Motor neuron (in vitro differentiated cells): ENCODE measurements around the gene ABO. TPM values are rescaled to one million over a fixed set of nuclear protein-coding genes. Genes with fewer than 3 reads are reported as not detected.

Experiments used
- ATAC-seq, 8 experiments: fragments of 200-7000 bp; cut with Tn5 transposase; replicated peaks in 6 of 8; 2 replicates each; pipeline ENCODE4 v1.8.0; 2021; ENCODE audit warnings: mild to moderate bottlenecking in 8 of 8, moderate library complexity in 8 of 8
- H3K27ac ChIP-seq, 2 donors: fragments of 250-450 bp; sonication (Bioruptor Pico); 2 replicates each; pipeline ENCODE4 v1.9.0; 2021; ENCODE audit warnings: antibody characterized with exemption in 2 of 2, mild to moderate bottlenecking in 2 of 2, moderate library complexity in 1 of 2
- H3K4me1 ChIP-seq, 2 donors: fragments of 250-450 bp; sonication (Bioruptor Pico); replicated peaks in 1 of 2; 2 replicates each; pipeline ENCODE4 v1.6.1; 2021; ENCODE audit warnings: antibody characterized with exemption in 2 of 2, mild to moderate bottlenecking in 2 of 2, moderate library complexity in 1 of 2
- H3K4me3 ChIP-seq, 5 donors: fragments of 250-450 bp; sonication (Bioruptor Pico); 2 replicates each; pipeline ENCODE4 v1.9.0; 2021; ENCODE audit warnings: antibody characterized with exemption in 5 of 5, mild to moderate bottlenecking in 5 of 5, moderate library complexity in 4 of 5
- WGBS, 10 experiments: fragments of 450-650 bp; shearing (Covaris generic); methylation state at CpG; one replicate each; pipeline ENCODE4 v1.0.0; 2022; 5-methylcytosine and 5-hydroxymethylcytosine counted together
- in situ Hi-C, 9 experiments: fragments of 400-800 bp; cut with MboI; loops; one replicate each; pipeline ENCODE4 v1.15.0; 2021; ENCODE audit warnings: low sequenced_read_pairs in 9 of 9, low pct_unique_long_range_greater_than_20kb in 2 of 9; ENCODE audit not compliant: unreplicated experiment in 9 of 9
- total RNA-seq, 8 experiments: library from RNA; unstranded; fragments of 300-600 nt; gene quantifications; 2 replicates each; pipeline versions ENCODE4 v1.2.3 to v1.2.4, GENCODE V29; 2022

ABO gene
- total RNA-seq, 8 experiments from 2014 or later = under 0.01 to 0.38 (median 0.12) TPM; not detected in 2

DNA sequence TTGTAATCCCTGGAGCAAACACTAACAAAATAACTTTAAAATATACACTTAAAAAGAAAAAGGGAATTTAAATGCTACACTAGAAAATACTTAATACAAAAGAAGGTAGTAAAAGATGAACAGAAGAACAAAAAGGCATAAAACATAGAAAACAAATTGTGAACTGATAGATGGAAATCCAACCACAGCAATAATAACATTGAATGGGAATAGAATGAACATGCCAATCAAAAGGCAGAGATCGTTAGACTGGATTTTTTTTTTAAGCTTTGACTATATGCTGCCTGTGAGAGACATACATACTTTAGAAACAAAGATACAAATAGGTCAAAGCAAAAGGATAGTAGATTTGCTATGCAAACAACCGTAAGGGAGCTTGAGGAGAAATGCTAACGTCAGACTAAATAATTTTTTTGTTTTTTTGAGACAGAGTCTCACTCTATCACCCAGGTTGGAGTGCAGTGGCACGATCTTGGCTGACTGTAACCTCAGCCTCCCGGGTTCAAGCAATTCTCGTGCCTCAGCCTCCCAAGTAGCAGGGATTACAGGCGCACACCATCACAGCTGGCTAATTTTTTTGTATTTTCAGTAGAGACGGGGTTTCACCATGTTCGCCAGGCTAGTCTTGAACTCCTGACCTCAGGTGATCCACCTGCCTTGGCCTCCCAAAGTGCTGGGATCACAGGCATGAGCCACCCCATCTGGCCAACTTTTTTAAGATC, 6.5 kb downstream of the ABO start:
- in situ Hi-C loops = no loop called here
- ATAC-seq = no peak
- Histone ChIP-seq H3K4me3 (no peak overlapping the region), H3K27ac (no peak overlapping the region), H3K4me1 (no peaks in the 10 kb centered on the region)
- 0 to 100% (median 77%) methylated on average over 1 to 9 of the region's 9 CpGs for WGBS, 10 experiments

- Histone ChIP-seq H3K4me1 (no peaks in the 10 kb centered on the region), H3K27ac (no peak overlapping the region), H3K4me3 (no peak overlapping the region)
- ATAC-seq = no peak
- 47 to 100% (median 88%) methylated on average over 3 to 8 of the region's 8 CpGs for WGBS, 10 experiments
- in situ Hi-C loops = no loop called here
Observed at GRCh38 chr9:133264235-133264764, 10.7 kb downstream of the ABO start.

DNA sequence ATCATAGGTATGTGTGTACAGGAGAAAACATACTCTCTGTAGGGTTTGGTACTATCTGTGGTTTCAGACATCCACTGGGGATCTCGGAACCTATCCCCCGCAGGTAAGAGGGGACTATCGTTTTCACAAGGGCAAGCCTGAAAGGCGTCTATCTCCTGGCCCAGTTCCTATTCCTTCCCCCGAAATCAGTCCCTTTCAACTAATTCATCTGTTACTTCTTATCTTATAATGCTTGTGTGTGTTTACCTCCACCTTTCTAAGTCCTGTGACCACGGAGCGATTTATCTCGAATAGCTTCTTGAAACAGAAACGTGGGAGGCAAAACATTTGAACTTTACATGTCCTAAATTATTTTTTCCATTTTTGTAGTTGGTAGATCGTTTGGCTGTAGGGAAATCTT, 11.4 kb downstream of the ABO start:
- in situ Hi-C loops = no loop called here
- Histone ChIP-seq H3K4me3 (no peak overlapping the region), H3K4me1 (no peaks in the 10 kb centered on the region), H3K27ac (no peak overlapping the region)
- 41 to 98% (median 84%) methylated on average over 1 to 9 of the region's 10 CpGs for WGBS, 10 experiments
- no peak for ATAC-seq

DNA sequence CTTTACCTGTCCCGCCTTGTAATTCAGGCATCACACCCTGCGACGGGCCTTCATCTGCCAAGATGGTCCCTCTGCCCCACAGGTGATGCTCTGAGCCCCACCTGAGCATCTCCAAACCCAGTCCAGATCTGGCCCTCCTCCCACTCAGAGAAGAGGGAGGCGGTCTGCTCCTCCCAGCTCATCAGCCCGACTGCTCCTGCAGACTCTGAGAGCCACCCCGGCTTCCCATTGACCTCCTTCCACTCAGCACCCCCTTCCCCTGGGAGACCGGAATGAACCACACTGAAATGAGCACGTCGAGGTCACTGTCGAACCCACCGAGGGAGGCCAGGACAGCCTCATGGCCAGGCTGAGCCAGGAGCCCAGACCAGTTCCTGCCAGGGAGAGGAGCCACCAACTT, 12.8 kb downstream of the ABO start:
- in situ Hi-C loops = no loop called here
- H3K27ac ChIP-seq = no peak overlapping the region
- no peak for ATAC-seq
- no peaks in the 10 kb centered on the region for H3K4me1 ChIP-seq
- 0 to 100% (median 73%) methylated on average over 1 to 6 of the region's 11 CpGs; no CpG with 5 or more reads in 3 of the 10 experiments for WGBS, 10 experiments
- no peak overlapping the region for H3K4me3 ChIP-seq

- Histone ChIP-seq H3K27ac (no peak overlapping the region), H3K4me3 (no peak overlapping the region), H3K4me1 (no peaks in the 10 kb centered on the region)
- in situ Hi-C loops = no loop called here
- ATAC-seq = no peak
- 100% methylated on average over 1 to 2 of the region's 5 CpGs; no CpG with 5 or more reads in 8 of the 10 experiments for whole genome bisulfite sequencing, 10 experiments
Observed at GRCh38 chr9:133261753-133262120, 13.3 kb downstream of the ABO start.

GRCh38 chr9:133261103-133261752, 13.8 kb downstream of the ABO start:
- no peak for ATAC-seq
- Histone ChIP-seq H3K4me1 (no peaks in the 10 kb centered on the region), H3K27ac (no peak overlapping the region), H3K4me3 (no peak overlapping the region)
- WGBS, 10 experiments = 60% methylated on average over 1 of the region's 18 CpGs; no CpG with 5 or more reads in 9 of the 10 experiments
- in situ Hi-C loops = no loop called here

DNA sequence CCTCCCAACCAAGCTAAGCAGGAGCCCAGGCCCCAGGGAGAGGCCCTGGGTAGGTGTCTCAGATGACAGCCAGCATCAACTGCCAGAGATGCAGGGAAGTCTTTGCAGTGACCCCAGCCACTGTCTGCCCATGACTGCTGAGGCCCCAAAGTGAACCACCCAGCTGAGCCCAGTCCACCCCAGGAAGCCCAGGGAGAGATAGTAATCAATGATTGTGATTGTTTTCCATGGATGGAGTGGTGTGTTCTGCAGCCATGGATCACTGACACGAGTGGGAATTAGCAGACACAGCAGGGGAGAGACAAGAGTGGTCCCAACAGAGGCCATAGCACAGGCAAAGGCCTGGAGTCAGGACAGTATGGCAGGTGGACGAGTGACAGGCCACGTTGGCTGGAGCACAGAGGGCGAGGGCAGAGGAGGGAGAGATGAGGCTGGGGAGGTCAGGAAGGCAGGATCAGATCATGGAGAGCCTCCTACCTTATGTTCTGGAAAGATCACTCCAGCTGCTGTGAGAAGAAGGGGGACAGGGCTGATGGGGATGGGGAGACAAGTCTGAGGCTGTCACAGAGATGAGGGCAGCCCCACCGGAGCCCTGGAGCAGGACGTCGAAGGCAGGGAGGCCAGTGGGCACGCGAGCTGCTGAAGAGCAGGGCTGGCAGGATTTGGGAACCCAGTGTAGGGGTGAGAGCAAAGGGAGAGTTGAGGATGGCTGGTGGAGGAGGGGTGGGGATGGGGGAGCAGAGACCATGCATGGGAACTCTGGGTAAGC, 14.5 kb downstream of the ABO start:
- Histone ChIP-seq H3K27ac (no peak overlapping the region), H3K4me3 (no peak overlapping the region), H3K4me1 (no peaks in the 10 kb centered on the region)
- ATAC-seq = no peak
- 8 to 78% (median 30%) methylated on average over 1 to 9 of the region's 9 CpGs; no CpG with 5 or more reads in 1 of the 10 experiments for whole genome bisulfite sequencing, 10 experiments
- in situ Hi-C loops = no loop called here

DNA sequence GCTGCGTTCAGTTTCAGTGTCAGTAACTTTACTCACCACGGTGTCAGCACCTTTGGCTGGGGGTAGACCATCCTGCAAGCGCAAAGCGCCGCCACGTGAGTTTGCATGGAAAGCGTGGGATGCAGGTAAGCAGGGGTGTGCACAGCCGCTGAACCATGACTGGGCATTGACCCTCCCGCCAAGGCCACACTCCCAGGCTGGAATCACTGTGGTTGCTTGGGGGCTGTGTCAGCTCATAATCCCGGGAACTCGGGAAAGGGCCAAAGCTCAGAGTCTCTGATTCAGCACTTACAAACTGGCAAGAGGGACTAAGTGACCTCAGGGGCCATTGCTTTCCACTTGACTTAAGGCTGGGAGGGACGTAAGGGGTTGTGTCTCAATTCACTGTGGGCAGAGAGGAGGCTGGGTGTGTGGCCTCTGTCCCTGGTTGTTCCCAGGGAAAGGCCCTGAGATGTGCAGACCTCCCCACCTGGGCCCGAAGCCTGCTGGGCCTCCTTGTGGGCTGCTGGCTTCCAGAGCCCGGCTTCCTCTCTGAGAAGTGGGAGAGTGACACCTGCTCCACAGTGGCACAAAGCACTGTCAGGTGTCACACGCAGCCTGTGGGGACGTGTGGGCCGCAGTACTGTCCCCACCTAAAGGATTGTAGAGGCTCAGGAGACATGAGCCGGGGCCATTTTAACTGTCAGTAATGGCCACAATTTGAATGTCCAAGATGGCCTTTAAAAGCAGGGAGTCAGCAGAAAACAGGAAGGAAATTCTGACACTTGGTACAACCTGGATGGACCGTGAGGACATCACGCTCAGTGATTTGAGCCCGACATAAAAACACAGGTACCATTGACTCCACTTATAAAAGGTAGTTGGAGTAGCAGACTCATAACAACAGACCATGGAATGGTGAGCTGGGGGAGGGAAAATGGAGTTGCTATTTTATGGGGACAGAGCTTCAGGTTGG, 16.7 kb downstream of the ABO start:
- H3K27ac ChIP-seq = no peak overlapping the region
- in situ Hi-C loops = no loop called here
- H3K4me3 ChIP-seq = no peak overlapping the region
- 58 to 100% (median 81%) methylated on average over 1 to 11 of the region's 21 CpGs; no CpG with 5 or more reads in 2 of the 10 experiments for WGBS, 10 experiments
- no peaks in the 10 kb centered on the region for H3K4me1 ChIP-seq
- ATAC-seq = no peak

DNA sequence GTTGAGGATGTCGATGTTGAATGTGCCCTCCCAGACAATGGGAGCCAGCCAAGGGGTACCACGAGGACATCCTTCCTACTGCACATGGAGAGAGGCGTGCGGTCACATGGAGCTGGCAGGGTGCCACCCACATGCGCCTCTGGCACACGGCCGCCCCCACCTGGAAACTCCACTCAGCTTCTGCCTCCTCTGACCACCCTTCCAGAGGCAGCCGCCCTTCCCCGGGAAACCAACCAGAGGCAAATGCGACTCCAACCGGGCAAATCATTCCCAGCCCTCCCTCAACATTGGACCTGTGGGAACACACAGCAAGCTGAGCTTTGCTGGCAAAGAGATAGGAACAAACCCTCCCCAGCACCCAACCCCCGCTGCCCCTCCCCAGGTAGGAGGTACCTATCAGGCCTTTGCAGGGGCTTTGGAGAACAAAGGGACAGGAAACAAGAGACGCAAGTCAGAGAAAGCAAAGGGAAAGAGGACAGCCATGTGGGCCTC, 17.5 kb downstream of the ABO start:
- no peaks in the 10 kb centered on the region for H3K4me1 ChIP-seq
- 40 to 84% methylated on average over 1 to 8 of the region's 13 CpGs; no CpG with 5 or more reads in 8 of the 10 experiments for WGBS, 10 experiments
- in situ Hi-C loops = no loop called here
- H3K27ac ChIP-seq = no peak overlapping the region
- no peak overlapping the region for H3K4me3 ChIP-seq
- ATAC-seq = peak in 2 of 8 experiments; percentile 16 to 25

- WGBS, 10 experiments = 0 to 98% (median 88%) methylated on average over 1 to 5 of the region's 10 CpGs; no CpG with 5 or more reads in 5 of the 10 experiments
- in situ Hi-C loops = no loop called here
- no peak overlapping the region for H3K27ac ChIP-seq
- no peak for ATAC-seq
- H3K4me1 ChIP-seq = no peaks in the 10 kb centered on the region
- H3K4me3 ChIP-seq = no peak overlapping the region
Observed at GRCh38 chr9:133256686-133257091, 18.3 kb downstream of the ABO start.

DNA sequence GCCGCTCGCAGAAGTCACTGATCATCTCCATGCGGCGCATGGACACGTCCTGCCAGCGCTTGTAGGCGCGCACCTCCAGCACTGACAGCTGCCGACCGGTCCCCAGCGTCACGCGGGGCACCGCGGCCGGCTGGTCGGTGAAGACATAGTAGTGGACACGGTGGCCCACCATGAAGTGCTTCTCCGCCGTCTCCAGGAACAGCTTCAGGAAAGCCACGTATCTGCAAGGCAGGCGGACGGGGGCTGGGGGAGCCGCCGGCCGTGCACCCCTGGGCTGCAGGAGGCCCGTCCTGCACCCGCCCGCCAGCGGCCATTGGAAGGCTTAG, 18.9 kb downstream of the ABO start:
- no peak for ATAC-seq
- no peaks in the 10 kb centered on the region for H3K4me1 ChIP-seq
- in situ Hi-C loops = no loop called here
- no peak overlapping the region for H3K27ac ChIP-seq
- 60 to 100% methylated on average over 1 to 9 of the region's 30 CpGs; no CpG with 5 or more reads in 8 of the 10 experiments for WGBS, 10 experiments
- no peak overlapping the region for H3K4me3 ChIP-seq

DNA sequence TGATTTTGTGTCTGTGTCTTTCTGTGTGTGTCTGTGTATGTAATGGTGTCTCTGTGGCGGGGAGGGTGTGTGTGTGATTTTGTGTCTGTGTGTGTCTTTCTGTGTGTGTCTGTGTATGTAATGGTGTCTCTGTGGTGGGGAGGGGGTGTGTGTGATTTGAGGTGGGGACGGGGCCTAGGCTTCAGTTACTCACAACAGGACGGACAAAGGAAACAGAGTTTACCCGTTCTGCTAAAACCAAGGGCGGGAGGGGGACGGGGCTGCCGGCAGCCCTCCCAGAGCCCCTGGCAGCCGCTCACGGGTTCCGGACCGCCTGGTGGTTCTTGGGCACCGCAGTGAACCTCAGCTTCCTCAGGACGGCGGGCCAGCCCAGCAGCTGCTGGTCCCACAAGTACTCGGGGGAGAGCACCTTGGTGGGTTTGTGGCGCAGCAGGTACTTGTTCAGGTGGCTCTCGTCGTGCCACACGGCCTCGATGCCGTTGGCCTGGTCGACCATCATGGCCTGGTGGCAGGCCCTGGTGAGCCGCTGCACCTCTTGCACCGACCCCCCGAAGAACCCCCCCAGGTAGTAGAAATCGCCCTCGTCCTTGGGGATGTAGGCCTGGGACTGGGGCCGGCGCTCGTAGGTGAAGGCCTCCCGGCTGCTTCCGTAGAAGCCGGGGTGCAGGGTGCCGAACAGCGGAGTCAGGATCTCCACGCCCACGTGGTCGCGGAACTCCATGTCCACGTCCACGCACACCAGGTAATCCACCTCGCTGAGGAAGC, 19.4 kb downstream of the ABO start:
- Histone ChIP-seq H3K4me1 (no peaks in the 10 kb centered on the region), H3K4me3 (no peak overlapping the region), H3K27ac (no peak overlapping the region)
- ATAC-seq = no peak
- in situ Hi-C loops = no loop called here
- WGBS, 10 experiments = 20 to 100% methylated on average over 1 to 8 of the region's 42 CpGs; no CpG with 5 or more reads in 8 of the 10 experiments
